HG02852 (cell line): ENCODE results near the gene SRD5A3.
A peak's percentile ranks its signal among the peaks of the same experiment; 100 is the strongest.

Experiments used
- ATAC-seq: cut with Tn5 transposase; IDR thresholded peaks from one replicate; pipeline ENCODE4 v1.9.1; 2021; ENCODE audit warnings: mild to moderate bottlenecking, moderate library complexity; ENCODE audit not compliant: unreplicated experiment

SRD5A3 gene

GRCh38 chr4:55345980-55346850 lies at the start of gene SRD5A3:
TSS of gene SRD5A3 (plus strand) at chr4:55346242. CDS start at chr4:55346337, 95 bp downstream.
- peak; percentile 94 for ATAC-seq

GRCh38 chr4:55297346-55297745 lies 48.7 kb upstream of the SRD5A3 start:
- ATAC-seq: no peak

- ATAC-seq: no peak
These were observed 42.3 kb upstream of the SRD5A3 start for GRCh38 chr4:55303760-55304165.

GRCh38 chr4:55304303-55304702 lies 41.7 kb upstream of the SRD5A3 start:
- ATAC-seq: no peak

- no peak for ATAC-seq
These were observed 38.0 kb upstream of the SRD5A3 start for GRCh38 chr4:55308071-55308470.

GRCh38 chr4:55311792-55312488 lies 34.1 kb upstream of the SRD5A3 start:
- no peak for ATAC-seq

GRCh38 chr4:55312489-55313101 lies 33.4 kb upstream of the SRD5A3 start:
- peak; percentile 79 for ATAC-seq

GRCh38 chr4:55314141-55314820 lies 31.8 kb upstream of the SRD5A3 start:
- ATAC-seq: no peak

- ATAC-seq: no peak
These were observed 27.6 kb upstream of the SRD5A3 start for GRCh38 chr4:55318175-55319129.

GRCh38 chr4:55321707-55322264 lies 24.3 kb upstream of the SRD5A3 start:
- ATAC-seq: no peak

GRCh38 chr4:55323375-55323774 lies 22.7 kb upstream of the SRD5A3 start:
- no peak for ATAC-seq

GRCh38 chr4:55326629-55327028 lies 19.4 kb upstream of the SRD5A3 start:
- no peak for ATAC-seq

- no peak for ATAC-seq
These were observed 17.0 kb upstream of the SRD5A3 start for GRCh38 chr4:55329012-55329411.

- no peak for ATAC-seq
These were observed 15.8 kb upstream of the SRD5A3 start for GRCh38 chr4:55330241-55330640.

GRCh38 chr4:55336138-55337034 lies 9.7 kb upstream of the SRD5A3 start:
- ATAC-seq: no peak

- ATAC-seq: no peak
These were observed 8.1 kb upstream of the SRD5A3 start for GRCh38 chr4:55337944-55338343.

GRCh38 chr4:55338486-55338885 lies 7.6 kb upstream of the SRD5A3 start:
- ATAC-seq: no peak

- no peak for ATAC-seq
These were observed 5.8 kb upstream of the SRD5A3 start for GRCh38 chr4:55340266-55340665.

- no peak for ATAC-seq
These were observed 2.2 kb upstream of the SRD5A3 start for GRCh38 chr4:55343887-55344286.
